Measurements from ENCODE around the gene ATP6V0A1.

The ATP6V0A1 gene

GRCh38 chr17:42562388-42563142, 103.9 kb downstream of the ATP6V0A1 start:
- POLR2A ChIA-PET (ENCODE audit: low non-redundant PET), result no interaction called here
- CTCF ChIA-PET, result no interaction called here
- no peak for DNase-seq (ENCODE audit: low spot score)
- no peak for TF ChIP-seq CTCF (conservative IDR thresholded peaks at IDR 0.05; ENCODE audit: low read depth)
- H3K27ac ChIP-seq, result peak overlapping the region; percentile 89

GRCh38 chr17:42563143-42563509, 104.4 kb downstream of the ATP6V0A1 start:
- POLR2A ChIA-PET (ENCODE audit: low non-redundant PET), result interaction anchor here (0.7 kb wide), 1 partner anchor 114 kb away, joined by 4 read pairs; no protein-coding TSS in a partner anchor
- TF ChIP-seq CTCF (conservative IDR thresholded peaks at IDR 0.05; ENCODE audit: low read depth), result no peak
- CTCF ChIA-PET, result no interaction called here
- DNase-seq (ENCODE audit: low spot score), result no peak
- peak overlapping the region; percentile 89 for H3K27ac ChIP-seq

DNA sequence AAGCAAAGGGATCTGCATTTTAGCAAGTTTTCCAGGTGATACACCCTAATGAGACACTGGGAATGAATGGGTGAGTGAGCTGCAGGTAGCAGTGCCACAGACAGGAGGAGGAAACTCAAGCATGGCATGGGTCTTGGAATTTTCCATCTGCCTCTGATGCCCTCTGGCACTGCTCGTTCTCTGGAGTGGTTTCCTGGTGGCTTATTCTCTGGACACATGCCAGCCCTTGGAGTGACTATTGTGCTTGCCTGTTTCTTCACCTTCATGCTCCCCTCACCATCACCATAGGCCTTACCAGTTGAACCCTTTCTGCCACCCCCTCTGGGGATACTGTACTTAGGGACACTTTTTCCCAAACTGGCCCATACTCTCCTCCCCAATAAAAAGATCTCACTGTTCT, 104.9 kb downstream of the ATP6V0A1 start:
- H3K27ac ChIP-seq, result peak overlapping the region; percentile 89
- TF ChIP-seq CTCF (conservative IDR thresholded peaks at IDR 0.05; ENCODE audit: low read depth), result no peak
- ChIA-PET POLR2A (ENCODE audit: low non-redundant PET) (interaction anchor here (0.7 kb wide), 1 partner anchor 114 kb away, joined by 4 read pairs; no protein-coding TSS in a partner anchor), CTCF (no interaction called here)
- no peak for DNase-seq (ENCODE audit: low spot score)

GRCh38 chr17:42563950-42564349, 105.3 kb downstream of the ATP6V0A1 start:
- TF ChIP-seq CTCF (conservative IDR thresholded peaks at IDR 0.05; ENCODE audit: low read depth), result no peak
- POLR2A ChIA-PET (ENCODE audit: low non-redundant PET), result interaction anchor here (0.7 kb wide), 1 partner anchor 113 kb away, joined by 4 read pairs; no protein-coding TSS in a partner anchor
- H3K27ac ChIP-seq, result peak overlapping the region; percentile 89
- no peak for DNase-seq (ENCODE audit: low spot score)
- CTCF ChIA-PET, result no interaction called here

DNA sequence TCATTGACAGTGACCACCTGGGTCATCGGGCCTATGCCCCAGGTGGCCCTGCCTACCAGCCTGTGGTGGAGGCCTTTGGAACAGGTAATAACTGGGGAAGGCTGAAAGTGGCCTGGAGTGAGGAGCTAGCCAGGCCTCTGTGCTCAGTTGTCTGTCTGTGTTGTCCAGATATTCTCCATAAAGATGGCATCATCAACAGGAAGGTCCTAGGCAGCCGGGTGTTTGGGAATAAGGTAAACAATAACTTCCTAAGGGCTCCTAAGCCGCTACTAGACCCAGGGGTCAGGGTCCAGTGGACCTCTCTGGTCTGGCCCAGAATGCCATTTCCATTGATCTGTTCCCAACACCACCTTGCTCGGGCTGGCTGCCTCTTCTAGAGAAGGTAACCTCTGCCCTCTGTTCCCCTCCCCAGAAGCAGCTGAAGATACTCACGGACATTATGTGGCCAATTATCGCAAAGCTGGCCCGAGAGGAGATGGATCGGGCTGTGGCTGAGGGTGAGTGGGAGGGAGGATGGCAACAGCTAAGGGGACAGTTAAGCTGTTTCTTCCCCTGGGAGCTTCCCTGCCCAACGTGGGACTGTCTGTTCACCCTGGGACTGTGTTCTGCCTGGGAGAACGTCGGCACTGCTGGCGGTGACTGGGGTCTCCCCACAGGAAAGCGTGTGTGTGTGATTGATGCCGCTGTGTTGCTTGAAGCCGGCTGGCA, 106.3 kb downstream of the ATP6V0A1 start:
- CTCF ChIA-PET, result no interaction called here
- DNase-seq (ENCODE audit: low spot score), result no peak
- POLR2A ChIA-PET (ENCODE audit: low non-redundant PET), result interaction anchor here (0.5 kb wide), 1 partner anchor 11 kb away, joined by 4 read pairs; no protein-coding TSS in a partner anchor
- TF ChIP-seq CTCF (conservative IDR thresholded peaks at IDR 0.05; ENCODE audit: low read depth), result no peak
- H3K27ac ChIP-seq, result peak overlapping the region; percentile 89

GRCh38 chr17:42565523-42566214, 107.0 kb downstream of the ATP6V0A1 start:
- CTCF ChIA-PET, result interaction anchor here (0.6 to 1.4 kb wide), 2 partner anchors 18 to 1103 kb away, joined by 3 read pairs; no protein-coding TSS in a partner anchor
- H3K27ac ChIP-seq, result peak overlapping the region; percentile 89
- no peak for TF ChIP-seq CTCF (conservative IDR thresholded peaks at IDR 0.05; ENCODE audit: low read depth)
- no peak for DNase-seq (ENCODE audit: low spot score)
- POLR2A ChIA-PET (ENCODE audit: low non-redundant PET), result no interaction called here
